Epithelial cell of proximal tubule (primary cell): ENCODE results near the gene COL4A5. TPM values are rescaled to one million over a fixed set of nuclear protein-coding genes. Genes with fewer than 3 reads are reported as not detected.

ENCODE experiments used
- DNase-seq: peaks from one replicate; pipeline ENCODE4 v3.0.0-alpha.2; 2011; ENCODE audit warnings: low read depth
- H3K4me3 ChIP-seq: 2 replicates; pipeline ENCODE4 v1.5.1; 2011; ENCODE audit warnings: low read depth, mild to moderate bottlenecking, low read length
- total RNA-seq: library from RNA; depleted of rRNA; stranded (reverse); fragments of >200 nt; gene quantifications from 2 replicates; pipeline ENCODE4 v1.2.3, GENCODE V29; 2015
- TF ChIP-seq, protein P1 (sequence below): conservative IDR thresholded peaks from 2 replicates; pipeline ENCODE4 v1.5.1; 2012; ENCODE audit warnings: low read depth, mild to moderate bottlenecking, low read length

Gene COL4A5
- total RNA-seq, 1 donor from 2014 or later, result 33.2 TPM

DNA sequence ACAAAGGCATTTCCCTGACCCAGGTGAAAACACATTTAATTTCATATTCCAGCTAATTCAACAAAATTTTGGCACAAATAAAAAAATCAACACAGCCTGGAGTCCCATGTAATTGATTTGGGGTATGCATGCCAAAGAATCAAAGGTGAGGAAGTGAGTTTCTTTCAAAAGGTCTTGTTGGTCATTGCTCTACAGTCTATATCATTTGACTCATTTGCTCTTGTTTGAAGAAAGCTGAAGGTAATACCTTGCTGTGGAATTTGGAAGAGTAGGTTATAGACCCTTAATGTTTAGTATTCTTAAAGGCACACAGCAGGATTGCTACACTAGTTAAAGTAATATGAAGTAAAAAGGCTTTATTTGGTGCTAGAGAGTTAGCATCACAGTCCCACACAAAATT, 26.9 kb upstream of the COL4A5 start:
- H3K4me3 ChIP-seq, result no peak overlapping the region
- DNase-seq, result no peak
- TF ChIP-seq, protein P1, sequence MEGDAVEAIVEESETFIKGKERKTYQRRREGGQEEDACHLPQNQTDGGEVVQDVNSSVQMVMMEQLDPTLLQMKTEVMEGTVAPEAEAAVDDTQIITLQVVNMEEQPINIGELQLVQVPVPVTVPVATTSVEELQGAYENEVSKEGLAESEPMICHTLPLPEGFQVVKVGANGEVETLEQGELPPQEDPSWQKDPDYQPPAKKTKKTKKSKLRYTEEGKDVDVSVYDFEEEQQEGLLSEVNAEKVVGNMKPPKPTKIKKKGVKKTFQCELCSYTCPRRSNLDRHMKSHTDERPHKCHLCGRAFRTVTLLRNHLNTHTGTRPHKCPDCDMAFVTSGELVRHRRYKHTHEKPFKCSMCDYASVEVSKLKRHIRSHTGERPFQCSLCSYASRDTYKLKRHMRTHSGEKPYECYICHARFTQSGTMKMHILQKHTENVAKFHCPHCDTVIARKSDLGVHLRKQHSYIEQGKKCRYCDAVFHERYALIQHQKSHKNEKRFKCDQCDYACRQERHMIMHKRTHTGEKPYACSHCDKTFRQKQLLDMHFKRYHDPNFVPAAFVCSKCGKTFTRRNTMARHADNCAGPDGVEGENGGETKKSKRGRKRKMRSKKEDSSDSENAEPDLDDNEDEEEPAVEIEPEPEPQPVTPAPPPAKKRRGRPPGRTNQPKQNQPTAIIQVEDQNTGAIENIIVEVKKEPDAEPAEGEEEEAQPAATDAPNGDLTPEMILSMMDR, result no peak

- no peak for DNase-seq
- TF ChIP-seq, protein P1, result no peak
- H3K4me3 ChIP-seq, result no peak overlapping the region
Observed at GRCh38 chrX:108415146-108415545, 24.5 kb upstream of the COL4A5 start.

GRCh38 chrX:108415891-108416290, 23.7 kb upstream of the COL4A5 start:
- H3K4me3 ChIP-seq, result no peak overlapping the region
- DNase-seq, result no peak
- TF ChIP-seq, protein P1, result no peak

GRCh38 chrX:108417257-108417656, 22.4 kb upstream of the COL4A5 start:
- no peak for DNase-seq
- TF ChIP-seq, protein P1, result no peak
- no peak overlapping the region for H3K4me3 ChIP-seq

DNA sequence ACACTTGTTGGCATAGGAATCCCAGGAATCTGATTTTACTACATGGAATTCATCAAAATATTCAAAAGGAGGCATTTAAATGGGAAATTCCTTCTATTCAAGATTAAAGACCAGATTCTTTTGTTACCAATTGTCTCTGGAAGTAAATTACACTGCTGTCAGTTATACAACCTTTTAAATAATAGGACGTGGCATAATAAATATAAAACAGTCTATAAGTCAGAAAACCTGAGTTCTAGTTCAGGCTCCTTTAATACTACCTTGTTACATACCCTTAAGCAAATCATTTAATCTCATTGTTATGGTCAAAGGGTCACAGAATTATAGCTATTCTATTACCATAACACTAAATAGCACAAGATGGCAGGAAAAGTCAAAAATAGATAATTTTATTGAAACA, 20.2 kb upstream of the COL4A5 start:
- no peak for DNase-seq
- TF ChIP-seq, protein P1, result no peak

GRCh38 chrX:108420481-108420880, 19.2 kb upstream of the COL4A5 start:
- no peak for DNase-seq
- H3K4me3 ChIP-seq, result no peak overlapping the region
- TF ChIP-seq, protein P1, result no peak

More for the DNA sequence above, 20.2 kb upstream of the COL4A5 start:
- H3K4me3 ChIP-seq, result no peak overlapping the region

GRCh38 chrX:108426262-108426661, 13.4 kb upstream of the COL4A5 start:
- DNase-seq, result no peak
- TF ChIP-seq, protein P1, result no peak
- H3K4me3 ChIP-seq, result no peak overlapping the region
